Stimulated activated CD8-positive, alpha-beta memory T cell treated with anti-CD3 and anti-CD28 coated beads, Interleukin-4, amount 100 ng/mL, for 24 hours (primary cell): Measurements from ENCODE around the gene SCRN1.
"Not testable (repeated sequence)": the region's sequence is repeated elsewhere in the genome, so short reads cannot be mapped to it uniquely, and the experiment has no call there.

Experiments used
- DNase-seq: peaks from one replicate; pipeline ENCODE4 v3.0.0-alpha.2; 2020; ENCODE audit warnings: low read depth

Gene SCRN1

GRCh38 chr7:29926216-29926615, 63.4 kb downstream of the SCRN1 start:
- DNase-seq: no peak

- DNase-seq: no peak
Measured at GRCh38 chr7:29924684-29925083, 64.9 kb downstream of the SCRN1 start.

DNA sequence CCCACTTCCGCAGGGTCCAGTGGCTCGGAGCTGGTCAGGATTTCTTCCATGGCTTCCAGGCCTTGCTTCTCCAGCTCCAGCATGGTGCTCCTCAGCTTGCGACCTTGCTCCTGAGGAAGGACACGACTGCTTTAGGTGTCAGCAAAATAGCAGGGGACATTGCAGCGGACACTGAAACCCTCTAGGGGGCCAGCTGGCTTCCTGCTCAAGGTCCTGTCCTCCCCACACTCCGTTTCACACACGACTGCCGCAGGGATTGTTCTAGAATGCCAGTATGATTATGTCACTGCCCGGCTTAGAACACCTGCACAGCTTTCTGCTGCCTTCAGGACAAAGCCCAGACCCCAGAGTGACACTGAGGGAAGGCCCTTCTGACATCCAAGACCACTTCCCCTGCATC, 65.6 kb downstream of the SCRN1 start:
- no peak for DNase-seq

DNA sequence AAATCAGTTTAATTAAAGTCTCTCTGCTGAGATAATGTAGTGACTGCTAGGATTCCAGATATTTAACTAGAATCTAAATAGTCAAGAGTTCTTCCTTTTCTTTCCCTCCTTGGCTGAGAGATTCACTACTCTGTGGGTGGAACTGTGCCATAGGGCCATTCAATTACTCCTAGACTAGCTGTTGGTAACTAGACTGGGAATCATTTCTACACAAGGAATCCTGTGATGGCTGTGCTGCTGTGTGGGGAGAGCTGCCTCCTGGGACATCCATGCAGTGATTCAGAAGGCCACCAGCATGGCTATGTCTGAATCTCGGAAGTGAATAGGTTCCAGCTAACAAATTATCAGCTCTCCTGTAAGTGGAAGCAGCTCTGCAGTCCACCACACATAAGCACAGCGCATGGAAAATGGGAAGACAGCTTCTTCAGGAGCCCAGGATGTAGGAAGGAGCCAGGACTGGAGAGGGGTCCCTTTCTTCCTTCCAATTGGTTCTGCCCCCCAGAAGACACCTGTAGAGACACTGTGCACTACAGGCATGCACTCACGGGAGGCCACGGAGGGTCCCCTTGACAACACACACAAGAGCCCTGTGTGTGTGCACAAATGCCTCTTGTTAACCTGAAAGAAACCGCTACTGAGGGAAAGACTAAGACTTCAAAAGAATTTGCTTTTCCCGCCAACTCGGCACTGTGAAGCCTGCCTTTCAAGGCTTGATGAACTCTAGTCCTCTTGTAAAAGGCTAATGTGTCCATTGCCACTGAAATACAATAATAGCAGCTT, 66.5 kb downstream of the SCRN1 start:
- DNase-seq: no peak

GRCh38 chr7:29921404-29922010, 68.1 kb downstream of the SCRN1 start:
- peak; percentile 9 for DNase-seq

DNA sequence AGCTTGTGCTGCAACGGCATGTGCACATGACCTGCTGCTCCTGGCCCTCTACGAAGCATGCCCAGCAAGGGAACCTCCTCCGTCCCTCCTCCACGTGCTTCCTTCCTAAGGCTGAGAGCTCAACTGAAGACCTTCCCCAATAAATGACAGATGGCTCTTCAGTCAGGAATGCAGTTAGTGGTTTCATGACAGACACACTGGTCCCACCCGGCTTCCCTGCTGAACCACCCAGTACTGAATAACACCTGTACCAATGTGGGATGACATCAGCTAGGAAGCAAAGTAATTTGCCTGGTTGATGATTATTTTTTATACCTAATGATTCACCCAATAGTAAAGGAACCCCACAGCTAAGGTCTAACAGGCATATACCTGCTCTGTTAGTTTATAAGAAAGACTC, 69.1 kb downstream of the SCRN1 start:
- no peak for DNase-seq

DNA sequence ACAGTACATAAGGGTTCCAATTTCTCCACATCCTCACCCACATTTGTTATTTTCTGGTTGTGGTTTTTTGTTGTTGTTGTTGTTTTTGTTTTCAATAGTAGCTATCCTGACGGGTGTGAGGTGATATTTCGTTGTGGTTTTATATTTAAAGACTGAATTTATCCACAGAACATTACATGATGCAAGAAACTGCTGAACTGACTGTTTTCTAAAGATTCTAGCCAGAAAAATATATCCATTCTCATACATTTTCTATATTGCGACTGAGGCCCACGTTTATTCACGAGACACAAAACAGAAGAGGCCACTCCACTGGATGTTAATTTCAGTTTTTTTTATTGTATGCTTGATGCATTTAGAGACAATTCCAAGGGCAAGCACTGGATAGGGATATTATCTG, 69.8 kb downstream of the SCRN1 start:
- no peak for DNase-seq

DNA sequence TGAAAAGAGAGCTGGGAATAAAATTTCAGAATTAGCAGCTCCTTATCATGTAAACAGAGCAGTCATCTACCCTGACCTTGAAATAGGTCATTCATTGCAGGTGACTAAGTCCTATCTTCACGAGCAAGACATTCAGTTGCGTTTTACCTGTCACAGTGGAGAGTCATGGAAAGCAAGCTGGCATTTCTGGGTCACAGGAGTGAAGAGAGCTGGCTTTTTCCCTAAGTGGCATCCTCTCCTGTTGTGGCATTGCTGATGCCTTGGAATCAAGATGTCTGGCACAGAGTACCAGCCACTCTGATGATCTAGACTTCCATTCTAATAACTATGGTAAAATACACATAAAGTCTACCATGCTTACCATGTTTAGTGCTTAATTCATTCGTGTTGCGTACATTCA, 70.8 kb downstream of the SCRN1 start:
- DNase-seq: no peak

DNA sequence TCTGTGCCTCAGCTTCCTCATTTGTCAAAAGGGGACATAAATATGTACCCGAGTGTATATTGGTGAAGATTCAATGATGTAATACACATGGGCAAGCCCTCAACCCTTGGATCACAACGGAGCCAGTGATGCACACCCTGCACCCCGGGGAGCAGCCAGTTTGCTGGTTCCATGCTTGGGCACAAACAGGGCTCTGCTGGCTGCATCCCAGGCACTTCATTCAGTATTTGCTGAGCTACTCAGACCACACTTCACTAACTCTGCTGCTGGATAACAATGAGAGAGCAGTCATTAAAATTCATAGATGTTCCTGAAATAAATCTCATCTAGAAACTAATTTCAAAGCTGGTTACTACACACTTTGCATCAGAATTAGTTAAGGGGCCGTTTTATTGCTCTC, 72.0 kb downstream of the SCRN1 start:
- no peak for DNase-seq

DNA sequence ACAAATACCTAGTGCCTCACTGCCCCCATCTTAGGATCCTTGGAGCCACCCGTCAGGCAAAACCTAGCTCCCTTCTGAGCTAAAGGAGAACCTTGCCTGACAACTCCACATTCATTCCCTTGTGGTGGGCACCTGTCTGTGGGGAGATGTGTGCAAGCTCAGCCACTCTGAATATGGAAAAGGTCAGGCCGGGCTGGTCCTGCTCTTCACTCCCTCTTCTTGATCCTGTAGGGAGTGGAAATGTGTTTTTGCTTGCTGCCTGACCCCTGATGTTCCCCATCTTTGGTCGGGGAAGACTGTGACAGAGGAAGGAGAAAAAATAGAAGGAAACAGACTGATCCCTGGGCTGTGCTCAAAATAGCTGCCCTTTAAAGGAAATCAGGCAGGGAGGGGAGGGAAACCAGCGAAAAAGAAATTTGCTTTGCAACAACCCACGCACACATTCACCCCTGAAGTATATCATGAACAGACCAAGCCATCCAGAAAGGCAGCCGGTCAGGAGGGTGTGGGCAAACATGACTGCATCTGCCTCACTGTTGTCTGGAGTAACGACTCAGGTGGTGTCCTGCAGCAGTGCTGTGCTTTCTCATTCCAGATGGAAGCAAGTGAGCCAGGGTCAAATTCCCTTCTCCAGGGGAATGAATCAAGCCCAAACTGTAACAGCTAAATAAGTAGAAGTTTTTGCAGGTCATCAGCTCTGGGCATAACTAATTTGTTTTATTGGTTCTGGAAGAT, 74.0 kb downstream of the SCRN1 start:
- DNase-seq: no peak

DNA sequence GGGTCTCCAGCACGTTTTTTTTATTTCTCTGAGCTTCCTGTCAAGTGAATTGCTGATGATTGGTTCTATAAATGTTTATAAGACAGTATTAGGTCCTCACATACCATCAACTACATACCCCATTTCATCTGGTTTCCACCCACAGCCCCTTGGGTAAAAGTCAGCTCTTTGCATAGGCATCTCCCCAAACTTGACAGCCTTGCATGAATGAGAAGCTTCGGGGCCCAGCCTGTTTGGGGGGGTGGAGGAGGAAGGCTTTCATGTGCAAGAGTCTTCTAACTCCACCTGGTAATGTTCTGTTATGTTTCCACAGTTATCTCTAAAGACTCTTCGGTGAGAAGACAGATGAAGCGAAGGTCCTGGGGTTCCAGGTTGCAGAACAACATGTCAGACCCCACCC, 75.4 kb downstream of the SCRN1 start:
- DNase-seq: no peak

GRCh38 chr7:29906200-29907022, 83.2 kb downstream of the SCRN1 start:
- no peak for DNase-seq

- no peak for DNase-seq
Measured at GRCh38 chr7:29900745-29901144, 88.9 kb downstream of the SCRN1 start.

GRCh38 chr7:29898301-29898700, 91.3 kb downstream of the SCRN1 start:
- no peak for DNase-seq

DNA sequence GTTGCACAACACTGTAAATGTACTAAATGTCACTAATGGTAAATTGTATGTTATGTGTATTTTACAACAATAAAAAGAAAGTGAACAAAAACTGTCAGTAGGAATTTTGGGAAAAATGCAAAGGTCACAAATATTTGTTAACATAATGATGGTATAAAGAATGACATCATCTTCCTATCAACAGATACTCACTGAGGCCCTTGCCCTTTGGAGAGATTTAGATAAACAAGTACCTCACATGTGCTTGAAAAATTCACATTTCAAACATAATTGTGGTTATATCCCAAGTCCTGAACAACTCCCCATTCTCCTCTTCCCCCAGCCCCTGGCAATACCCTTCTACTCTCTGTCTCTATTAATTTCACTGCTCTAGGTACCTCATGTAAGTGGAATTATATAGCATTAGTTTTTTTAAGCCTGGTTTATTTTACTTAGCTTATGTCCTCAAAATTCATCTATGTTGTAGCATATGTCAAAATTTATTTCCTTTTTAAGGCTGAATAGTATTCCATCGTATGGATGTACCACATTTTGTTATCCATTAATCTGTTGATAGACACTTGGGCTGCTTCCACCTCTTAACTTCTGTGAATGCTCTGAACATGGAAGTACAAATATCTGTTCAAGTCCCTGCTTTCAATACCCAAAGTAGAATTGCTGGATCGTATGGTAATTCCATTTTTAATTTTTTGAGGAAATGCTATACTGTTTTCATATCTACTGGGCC, 92.8 kb downstream of the SCRN1 start:
- no peak for DNase-seq

DNA sequence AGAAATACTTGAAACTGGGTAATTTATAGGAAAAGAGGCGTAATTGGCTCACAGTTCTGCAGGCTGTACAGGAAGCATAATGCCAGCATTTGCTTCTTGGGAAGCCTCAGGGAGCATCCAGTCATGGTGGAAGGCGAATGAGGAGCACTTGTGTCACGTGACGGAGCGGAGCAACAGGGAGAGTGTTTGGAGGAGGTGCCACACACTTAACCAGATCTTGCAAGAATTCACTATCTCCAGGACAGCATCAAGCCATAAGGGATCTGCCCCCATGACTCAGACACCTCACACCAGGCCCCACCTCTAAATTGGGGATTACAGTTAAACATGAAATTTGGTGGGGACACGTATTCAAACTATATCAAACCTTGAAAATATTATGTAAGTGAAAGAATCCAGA, 94.0 kb downstream of the SCRN1 start:
- no peak for DNase-seq

DNA sequence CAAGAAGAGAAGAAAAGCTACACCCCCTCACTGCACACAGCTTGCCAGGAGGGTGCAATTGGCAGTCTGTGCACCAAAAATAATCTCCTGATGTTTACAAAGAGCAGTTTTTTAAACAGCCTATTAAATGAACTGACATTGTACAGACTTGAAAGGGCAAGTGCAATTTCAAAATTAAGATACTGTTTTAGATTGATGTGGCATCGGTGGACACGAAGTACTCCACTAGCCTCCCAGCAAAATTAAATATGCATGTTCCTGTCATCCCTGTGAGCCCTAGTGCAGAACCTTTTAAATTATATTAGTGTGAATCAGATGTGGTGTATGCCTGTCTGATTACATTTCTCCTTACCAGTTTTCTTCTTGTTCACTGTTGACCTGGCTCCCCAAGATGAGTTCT, 95.3 kb downstream of the SCRN1 start:
- no peak for DNase-seq

GRCh38 chr7:29893351-29893965, 96.1 kb downstream of the SCRN1 start:
- DNase-seq: no peak

DNA sequence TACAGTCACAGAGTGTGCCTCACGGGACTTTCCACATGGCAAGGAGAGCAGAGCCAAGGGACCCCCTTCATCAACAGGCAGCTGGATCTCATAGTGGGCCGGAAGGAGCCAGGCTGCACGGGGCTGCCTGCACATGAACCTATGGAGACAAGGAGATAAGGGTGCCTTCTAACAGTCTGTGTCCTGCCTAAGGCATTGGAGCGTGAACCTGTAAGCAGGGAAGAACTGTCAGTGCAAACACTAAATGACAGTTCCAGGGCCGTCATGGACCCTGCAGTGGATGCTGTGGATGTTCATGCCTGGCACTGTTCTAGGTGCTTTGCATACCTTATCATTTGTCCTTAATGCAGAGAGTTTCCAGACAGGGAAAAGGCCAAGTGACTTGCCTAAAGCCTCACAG, 97.4 kb downstream of the SCRN1 start:
- DNase-seq: no peak

DNA sequence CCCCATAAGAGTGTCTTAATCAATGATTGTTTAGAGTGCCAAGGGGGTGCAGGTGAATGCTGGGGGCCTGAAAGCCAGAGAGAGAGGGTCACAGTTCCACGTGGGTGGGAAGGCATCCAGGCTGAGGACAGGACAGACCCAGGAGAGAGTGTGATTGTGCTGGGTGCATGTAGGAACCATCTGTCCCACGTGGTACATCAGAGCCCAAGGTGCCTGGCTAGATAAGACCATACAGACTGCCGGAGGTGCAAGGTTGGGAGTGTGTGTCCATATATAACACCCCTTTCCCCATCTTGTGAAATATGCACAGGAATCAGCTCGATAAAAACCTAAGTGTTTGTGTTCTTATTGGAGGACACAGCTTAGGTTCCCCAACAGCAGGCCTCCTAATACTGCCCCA, 97.8 kb downstream of the SCRN1 start:
- no peak for DNase-seq

DNA sequence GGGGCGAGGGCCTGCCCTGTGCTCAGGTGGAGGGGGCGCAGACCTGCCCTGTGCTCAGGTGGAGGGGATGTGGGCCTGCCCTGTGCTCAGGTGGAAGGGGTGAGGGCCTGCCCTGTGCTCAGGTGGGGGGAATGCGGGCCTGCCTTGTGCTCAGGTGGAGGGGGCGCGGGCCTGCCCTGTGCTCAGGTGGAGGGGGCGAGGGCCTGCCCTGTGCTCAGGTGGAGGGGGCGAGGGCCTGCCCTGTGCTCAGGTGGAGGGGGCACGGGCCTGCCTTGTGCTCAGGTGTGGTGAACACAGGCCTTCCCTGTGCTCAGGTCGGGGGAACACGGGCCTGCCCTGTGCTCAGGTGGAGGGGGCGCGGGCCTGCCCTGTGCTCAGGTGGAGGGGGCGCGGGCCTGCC, 98.8 kb downstream of the SCRN1 start:
- not testable (repeated sequence) for DNase-seq
